Suprapubic skin (tissue), 4 donors: ENCODE results near the gene L1TD1.

Experiments
- CTCF ChIP-seq, 2 donors: fragments of 200-600 bp in 1 of 2; fragments of 450-650 bp in 1 of 2; sonication (generic) in 1 of 2; IDR thresholded peaks; one replicate each; pipeline ENCODE4 v1.5.1; 2016 to 2019; ENCODE audit warnings: antibody characterized with exemption in 2 of 2, mild to moderate bottlenecking in 1 of 2, moderate library complexity in 1 of 2
- EP300 ChIP-seq: sonication (generic); formaldehyde crosslinking; IDR thresholded peaks from one replicate; pipeline ENCODE4 v1.6.1; 2017; ENCODE audit warnings: antibody characterized with exemption
- POLR2A ChIP-seq, 2 donors: fragments of 450-650 bp; IDR thresholded peaks; one replicate each; pipeline ENCODE4 v1.6.1; 2017; ENCODE audit warnings: antibody characterized with exemption in 2 of 2, mild to moderate bottlenecking in 2 of 2, moderate library complexity in 2 of 2
- POLR2AphosphoS5 ChIP-seq, 3 donors: sonication (generic); formaldehyde crosslinking; IDR thresholded peaks; one replicate each; pipeline ENCODE4 v1.6.1; 2017; ENCODE audit warnings: antibody characterized with exemption in 3 of 3

GRCh38 chr1:62245201-62245600, 50.6 kb downstream of the L1TD1 start:
- TF ChIP-seq CTCF (IDR thresholded peaks at IDR 0.05) (no peak), POLR2AphosphoS5 (IDR thresholded peaks at IDR 0.05) (no peak), POLR2A (IDR thresholded peaks at IDR 0.05) (no peak), EP300 (no peak)
